Keratinocyte (primary cell): ENCODE measurements around the gene CAMK2D. TPM values are rescaled to one million over a fixed set of nuclear protein-coding genes. Genes with fewer than 3 reads are reported as not detected.

Experiments
- DNase-seq: peaks from one replicate; pipeline ENCODE4 v3.0.0-alpha.2; 2011; ENCODE audit warnings: low read depth, missing footprints, low spot score
- FAIRE-seq: peaks from 2 replicates; lab custom pipeline; 2011; peaks lifted over from hg19 to GRCh38; lab: Jason Lieb, UNC
- H2AFZ ChIP-seq: 2 replicates; pipeline ENCODE4 v1.6.0; 2012; ENCODE audit warnings: low read length, control low read depth, inconsistent platforms; ENCODE audit not compliant: control insufficient read depth
- H3K27ac ChIP-seq: 2 replicates; pipeline ENCODE4 v1.5.1; 2011; ENCODE audit warnings: low read length; ENCODE audit not compliant: control insufficient read depth, insufficient read depth
- H3K27me3 ChIP-seq: 3 replicates; pipeline ENCODE4 v1.6.0; 2011; ENCODE audit warnings: low read length; ENCODE audit not compliant: control insufficient read depth, insufficient read depth; ENCODE audit errors: extremely low read depth
- H3K36me3 ChIP-seq, 2 experiments: 2 replicates in 1 of 2; 3 replicates in 1 of 2; pipeline ENCODE4 v1.5.1; 2011; ENCODE audit warnings: low read length in 2 of 2, mild to moderate bottlenecking in 1 of 2; ENCODE audit not compliant: control insufficient read depth in 2 of 2, insufficient read depth in 2 of 2; ENCODE audit errors: extremely low read depth in 1 of 2
- H3K4me1 ChIP-seq: 3 replicates; pipeline ENCODE4 v1.5.1; 2011; ENCODE audit warnings: low read length; ENCODE audit not compliant: control insufficient read depth, insufficient read depth; ENCODE audit errors: extremely low read depth
- H3K4me2 ChIP-seq: 3 replicates; pipeline ENCODE4 v1.6.0; 2011; ENCODE audit warnings: low read depth, low read length; ENCODE audit not compliant: control insufficient read depth, insufficient read depth; ENCODE audit errors: extremely low read depth
- H3K4me3 ChIP-seq, 3 experiments: fragments of 200-600 bp in 1 of 3; sonication (generic) in 1 of 3; 2 replicates in 2 of 3; 3 replicates in 1 of 3; pipeline ENCODE4 v1.5.1; 2011 to 2016; ENCODE audit warnings: low read length in 3 of 3, mild to moderate bottlenecking in 3 of 3, control low read depth in 2 of 3, inconsistent platforms in 1 of 3, low read depth in 1 of 3, mixed read lengths in 1 of 3, mixed run types in 1 of 3, moderate library complexity in 1 of 3; ENCODE audit not compliant: control insufficient read depth in 2 of 3, insufficient read depth in 2 of 3; ENCODE audit errors: extremely low read depth in 1 of 3
- H3K79me2 ChIP-seq: 2 replicates; pipeline ENCODE4 v1.6.0; 2012; ENCODE audit warnings: low read length; ENCODE audit not compliant: control insufficient read depth, insufficient read depth
- H3K9ac ChIP-seq: 3 replicates; pipeline ENCODE4 v1.6.0; 2011; ENCODE audit warnings: low read length; ENCODE audit not compliant: control insufficient read depth, insufficient read depth; ENCODE audit errors: extremely low read depth
- H3K9me1 ChIP-seq: 3 replicates; pipeline ENCODE4 v1.6.0; 2011; ENCODE audit warnings: low read length; ENCODE audit not compliant: control insufficient read depth, insufficient read depth; ENCODE audit errors: extremely low read depth
- H3K9me3 ChIP-seq: 2 replicates; pipeline ENCODE4 v1.5.1; 2012; ENCODE audit warnings: low read depth, low read length; ENCODE audit not compliant: control insufficient read depth
- H4K20me1 ChIP-seq: 3 replicates; pipeline ENCODE4 v1.6.0; 2011; ENCODE audit warnings: low read length; ENCODE audit not compliant: control insufficient read depth, insufficient read depth; ENCODE audit errors: extremely low read depth
- EZH2 ChIP-seq: IDR thresholded peaks from one replicate; pipeline ENCODE4 v1.6.1; 2012; ENCODE audit warnings: inconsistent platforms, mild to moderate bottlenecking, low read length, moderate library complexity
- dilution Hi-C: fragments of 300-500 bp; cut with MboI; formaldehyde crosslinking; loops from one replicate; pipeline ENCODE4 v1.7.0; 2020; ENCODE audit warnings: low sequenced_read_pairs; ENCODE audit not compliant: extremely low pct_ligation_motif_present
- polyA plus RNA-seq, 5 experiments: library from polyadenylated mRNA; depleted of rRNA in 3 of 5; stranded (reverse) in 3 of 5; stranded (forward) in 1 of 5; unstranded in 1 of 5; fragments of >200 nt; gene quantifications; 1 replicate in 1 of 5; 2 replicates in 3 of 5; 3 replicates in 1 of 5; pipeline versions ENCODE4 v1.2.1 to v1.2.3, GENCODE V29; 2011 to 2012; ENCODE audit warnings: missing spikeins in 2 of 5, low read depth in 1 of 5, low replicate concordance in 1 of 5
- TF ChIP-seq, protein P1 (sequence below), 3 experiments: IDR thresholded peaks in 1 of 3; conservative IDR thresholded peaks in 1 of 3; optimal IDR thresholded peaks in 1 of 3; 2 replicates in 2 of 3; 3 replicates in 1 of 3; pipeline versions ENCODE3 to v1.5.1; 2011; ENCODE audit warnings: low read length in 3 of 3, mild to moderate bottlenecking in 3 of 3, moderate library complexity in 2 of 3, control low read depth in 1 of 3, inconsistent platforms in 1 of 3; ENCODE audit not compliant: insufficient read depth in 2 of 3; ENCODE audit errors: extremely low read depth in 1 of 3

CAMK2D gene
- polyA plus RNA-seq, 1 donor (not counting 4 experiments of a cell fraction or from before 2014, with no cell fraction given) = 18.8 TPM

DNA sequence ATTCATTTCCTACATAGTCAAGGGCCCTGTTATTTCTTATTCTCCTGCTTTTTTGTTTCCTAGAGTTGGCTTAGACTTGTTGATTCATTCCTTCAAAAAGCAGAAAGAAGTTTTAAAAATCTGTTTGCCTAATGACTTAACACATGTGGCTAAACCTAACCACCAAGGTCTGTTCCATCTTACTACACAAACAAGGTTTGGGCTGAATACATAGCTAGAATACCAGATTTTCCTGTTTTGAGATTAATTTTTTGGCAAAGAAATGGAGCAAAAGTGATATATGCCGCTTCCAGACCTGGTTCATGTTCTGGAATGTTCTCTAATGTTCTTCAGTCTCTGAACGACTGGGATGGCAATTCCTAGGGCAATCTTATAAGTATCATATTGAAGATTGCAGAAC lies 7.4 kb upstream of the CAMK2D start:
- Histone ChIP-seq H3K4me2 (no peak overlapping the region), H3K36me3 (no peaks in the 10 kb centered on the region), H3K27me3 (no peaks in the 10 kb centered on the region), H3K27ac (no peak overlapping the region), H3K4me3 (no peak overlapping the region), H3K9ac (no peak overlapping the region), H4K20me1 (no peaks in the 10 kb centered on the region), H3K9me3 (peaks cover 2% of the 10 kb centered on the region), H3K9me1 (no peaks in the 10 kb centered on the region), H3K4me1 (no peaks in the 10 kb centered on the region), H3K79me2 (no peaks in the 10 kb centered on the region), H2AFZ (no peak overlapping the region)
- TF ChIP-seq EZH2 = no peak
- TF ChIP-seq, protein P1, sequence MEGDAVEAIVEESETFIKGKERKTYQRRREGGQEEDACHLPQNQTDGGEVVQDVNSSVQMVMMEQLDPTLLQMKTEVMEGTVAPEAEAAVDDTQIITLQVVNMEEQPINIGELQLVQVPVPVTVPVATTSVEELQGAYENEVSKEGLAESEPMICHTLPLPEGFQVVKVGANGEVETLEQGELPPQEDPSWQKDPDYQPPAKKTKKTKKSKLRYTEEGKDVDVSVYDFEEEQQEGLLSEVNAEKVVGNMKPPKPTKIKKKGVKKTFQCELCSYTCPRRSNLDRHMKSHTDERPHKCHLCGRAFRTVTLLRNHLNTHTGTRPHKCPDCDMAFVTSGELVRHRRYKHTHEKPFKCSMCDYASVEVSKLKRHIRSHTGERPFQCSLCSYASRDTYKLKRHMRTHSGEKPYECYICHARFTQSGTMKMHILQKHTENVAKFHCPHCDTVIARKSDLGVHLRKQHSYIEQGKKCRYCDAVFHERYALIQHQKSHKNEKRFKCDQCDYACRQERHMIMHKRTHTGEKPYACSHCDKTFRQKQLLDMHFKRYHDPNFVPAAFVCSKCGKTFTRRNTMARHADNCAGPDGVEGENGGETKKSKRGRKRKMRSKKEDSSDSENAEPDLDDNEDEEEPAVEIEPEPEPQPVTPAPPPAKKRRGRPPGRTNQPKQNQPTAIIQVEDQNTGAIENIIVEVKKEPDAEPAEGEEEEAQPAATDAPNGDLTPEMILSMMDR (optimal IDR thresholded peaks at IDR 0.05 in 1 of 3, IDR thresholded peaks at IDR 0.05 in 1 of 3, conservative IDR thresholded peaks at IDR 0.05 in 1 of 3; ENCODE audit: extremely low read depth in 1 of 3, insufficient read depth in 2 of 3, low read length in 3 of 3) = no peak
- DNase-seq (no peak), FAIRE-seq (no peak)
- dilution Hi-C loops = no loop called here

DNA sequence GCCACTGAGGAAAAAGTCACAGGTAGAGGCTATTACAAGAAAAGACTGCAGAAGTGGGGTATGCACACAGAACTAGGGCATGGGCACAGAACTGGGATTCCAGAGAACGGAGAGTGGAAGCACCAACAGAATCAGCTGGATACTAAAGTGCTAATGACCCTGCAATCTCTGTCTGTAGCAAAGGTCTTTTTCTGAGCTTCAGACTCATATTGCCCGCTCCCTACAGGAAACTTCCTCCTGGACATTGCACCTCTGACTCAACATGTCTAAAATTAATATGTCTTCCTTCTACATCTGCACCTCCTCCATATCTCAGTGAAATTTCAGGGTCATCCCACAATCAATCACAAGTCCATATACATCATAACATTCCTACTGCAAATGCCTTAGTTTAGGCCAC lies 5.3 kb upstream of the CAMK2D start:
- Histone ChIP-seq H3K36me3 (no peaks in the 10 kb centered on the region), H3K4me2 (no peak overlapping the region), H3K9me3 (no peaks in the 10 kb centered on the region), H3K4me1 (peaks cover under 1% of the 10 kb centered on the region), H3K27ac (no peak overlapping the region), H4K20me1 (no peaks in the 10 kb centered on the region), H3K27me3 (no peaks in the 10 kb centered on the region), H3K79me2 (no peaks in the 10 kb centered on the region), H2AFZ (no peak overlapping the region), H3K9me1 (no peaks in the 10 kb centered on the region), H3K4me3 (no peak overlapping the region), H3K9ac (no peak overlapping the region)
- TF ChIP-seq, protein P1 (optimal IDR thresholded peaks at IDR 0.05 in 1 of 3, IDR thresholded peaks at IDR 0.05 in 1 of 3, conservative IDR thresholded peaks at IDR 0.05 in 1 of 3; ENCODE audit: extremely low read depth in 1 of 3, insufficient read depth in 2 of 3, low read length in 3 of 3) = no peak
- TF ChIP-seq EZH2 = no peak
- DNase-seq (no peak), FAIRE-seq (no peak)
- dilution Hi-C loops = no loop called here
